OCI-LY3 (cell line): ENCODE results near the gene WIZ.

ENCODE experiments used
- EZH2phosphoT487 ChIP-seq: fragments of 200-600 bp; shearing (Covaris generic); IDR thresholded peaks from 2 replicates; pipeline ENCODE4 v1.6.1; 2018; ENCODE audit warnings: antibody characterized with exemption, mixed run types, low read depth
- TF ChIP-seq, protein P1 (sequence below): fragments of 200-600, 300-600 bp; sonication (generic); IDR thresholded peaks from 2 replicates; pipeline ENCODE4 v1.5.1; 2014; ENCODE audit warnings: antibody characterized with exemption, low read length, low read depth

DNA sequence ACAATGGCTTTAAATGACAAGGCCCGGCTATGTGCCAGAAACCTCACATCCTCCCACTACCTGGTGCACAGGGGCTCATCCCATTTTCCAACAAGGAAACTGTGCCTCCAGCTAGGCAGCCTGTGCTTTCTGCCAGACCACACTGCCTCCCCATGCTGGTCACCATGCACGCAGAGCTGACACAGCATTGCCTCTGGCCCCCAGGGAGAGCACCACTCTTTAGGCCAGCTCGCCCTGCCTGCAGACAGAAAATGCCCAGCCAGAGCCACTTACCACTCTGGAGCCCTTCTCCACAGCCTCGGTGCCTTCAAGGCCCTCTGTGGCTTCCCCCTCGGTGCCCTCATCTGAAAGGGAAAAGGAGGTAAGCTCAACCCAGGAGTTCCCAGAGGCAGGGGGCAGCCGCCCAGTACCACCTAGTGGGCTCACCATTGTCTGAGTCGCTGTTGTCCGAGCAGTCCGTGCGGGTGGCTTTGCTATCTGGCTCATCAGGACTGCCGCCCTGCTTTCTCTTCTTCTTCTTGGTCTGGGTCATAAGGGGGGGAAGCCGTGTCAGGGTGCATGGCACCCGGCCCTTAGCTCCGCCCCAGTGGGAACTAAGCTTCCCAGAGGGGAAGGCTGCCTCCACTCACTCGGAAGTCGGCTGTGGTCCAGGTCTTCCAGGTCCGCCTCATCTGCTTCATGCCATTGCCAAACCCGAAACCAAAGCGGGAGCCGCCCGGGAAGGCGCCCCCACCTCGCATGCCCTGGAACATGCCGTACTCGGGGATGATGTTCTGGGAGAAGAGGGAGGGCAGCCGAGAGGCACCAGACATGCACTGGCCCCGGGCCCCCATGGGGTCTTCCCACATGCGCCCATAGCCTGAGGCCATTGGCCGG lies 49.0 kb downstream of the WIZ start:
- TF ChIP-seq, protein P1, sequence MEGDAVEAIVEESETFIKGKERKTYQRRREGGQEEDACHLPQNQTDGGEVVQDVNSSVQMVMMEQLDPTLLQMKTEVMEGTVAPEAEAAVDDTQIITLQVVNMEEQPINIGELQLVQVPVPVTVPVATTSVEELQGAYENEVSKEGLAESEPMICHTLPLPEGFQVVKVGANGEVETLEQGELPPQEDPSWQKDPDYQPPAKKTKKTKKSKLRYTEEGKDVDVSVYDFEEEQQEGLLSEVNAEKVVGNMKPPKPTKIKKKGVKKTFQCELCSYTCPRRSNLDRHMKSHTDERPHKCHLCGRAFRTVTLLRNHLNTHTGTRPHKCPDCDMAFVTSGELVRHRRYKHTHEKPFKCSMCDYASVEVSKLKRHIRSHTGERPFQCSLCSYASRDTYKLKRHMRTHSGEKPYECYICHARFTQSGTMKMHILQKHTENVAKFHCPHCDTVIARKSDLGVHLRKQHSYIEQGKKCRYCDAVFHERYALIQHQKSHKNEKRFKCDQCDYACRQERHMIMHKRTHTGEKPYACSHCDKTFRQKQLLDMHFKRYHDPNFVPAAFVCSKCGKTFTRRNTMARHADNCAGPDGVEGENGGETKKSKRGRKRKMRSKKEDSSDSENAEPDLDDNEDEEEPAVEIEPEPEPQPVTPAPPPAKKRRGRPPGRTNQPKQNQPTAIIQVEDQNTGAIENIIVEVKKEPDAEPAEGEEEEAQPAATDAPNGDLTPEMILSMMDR = no peak
- TF ChIP-seq EZH2phosphoT487 = no peak
